Tibial artery (tissue), 4 donors: Measurements from ENCODE around the gene TMEM8B.

Experiments
- DNase-seq, 2 donors: peaks; one replicate each; pipeline ENCODE4 v3.0.0-alpha.2; 2019
- H3K27ac ChIP-seq, 2 donors: fragments of 200-600 bp; sonication (generic) in 1 of 2; 1 replicate in 1 of 2; 2 replicates in 1 of 2; pipeline ENCODE4 v1.5.1; 2018 to 2019; ENCODE audit warnings: mild to moderate bottlenecking in 1 of 2
- H3K27me3 ChIP-seq, 2 donors: fragments of 200-600 bp; sonication (generic) in 1 of 2; one replicate each; pipeline versions ENCODE4 v1.5.1 to v1.6.0; 2016 to 2019
- H3K36me3 ChIP-seq, 3 donors: fragments of 200-600 bp; sonication (generic) in 2 of 3; one replicate each; pipeline ENCODE4 v1.5.1; 2016 to 2019; ENCODE audit warnings: mild to moderate bottlenecking in 2 of 3
- H3K4me1 ChIP-seq, 4 donors: fragments of 200-600 bp; sonication (generic) in 2 of 4; 1 replicate in 3 of 4; 2 replicates in 1 of 4; pipeline ENCODE4 v1.5.1; 2016 to 2019
- H3K4me3 ChIP-seq, 2 donors: fragments of 200-600 bp; sonication (generic) in 1 of 2; 1 replicate in 1 of 2; 2 replicates in 1 of 2; pipeline ENCODE4 v1.5.1; 2018 to 2019; ENCODE audit warnings: mild to moderate bottlenecking in 2 of 2
- H3K9me3 ChIP-seq, 3 donors: fragments of 200-600 bp; sonication (generic) in 1 of 3; one replicate each; pipeline ENCODE4 v1.5.1; 2016 to 2019
- intact Hi-C: fragments of 100-400 bp; cut with DNase I; formaldehyde crosslinking; loops from one replicate; pipeline ENCODE4 v1.15.0; 2023; ENCODE audit warnings: low total_unique reads
- TF ChIP-seq, protein P1 (sequence below), 2 experiments: fragments of 200-600 bp in 1 of 2; fragments of 450-650 bp in 1 of 2; IDR thresholded peaks; one replicate each; pipeline ENCODE4 v1.5.1; 2017 to 2019; ENCODE audit warnings: antibody characterized with exemption in 2 of 2, mild to moderate bottlenecking in 1 of 2, moderate library complexity in 1 of 2

The TMEM8B gene

DNA sequence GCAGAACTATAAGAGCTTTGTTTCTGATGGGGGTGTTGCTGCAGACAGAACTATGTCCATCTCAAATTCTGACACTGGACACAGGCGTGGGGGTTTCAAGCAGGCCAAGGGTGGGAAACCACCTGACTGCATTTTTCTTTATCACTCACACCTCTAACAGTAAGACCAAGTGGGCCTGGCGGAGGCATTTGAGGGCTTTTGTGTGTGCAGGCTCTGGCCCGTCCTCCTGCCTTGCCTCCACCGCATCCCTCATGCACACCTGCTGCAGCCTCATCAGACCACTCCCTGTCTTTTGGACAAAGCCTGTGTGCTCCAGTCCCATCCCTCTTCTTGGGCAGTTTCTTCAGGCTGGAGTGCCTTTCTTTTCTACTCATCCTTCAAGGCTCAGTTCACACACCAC, 33.3 kb downstream of the TMEM8B start:
- intact Hi-C loops: loop anchor here (10.0 kb wide), 1 partner anchor 228 kb away; no protein-coding TSS in a partner anchor
- TF ChIP-seq, protein P1, sequence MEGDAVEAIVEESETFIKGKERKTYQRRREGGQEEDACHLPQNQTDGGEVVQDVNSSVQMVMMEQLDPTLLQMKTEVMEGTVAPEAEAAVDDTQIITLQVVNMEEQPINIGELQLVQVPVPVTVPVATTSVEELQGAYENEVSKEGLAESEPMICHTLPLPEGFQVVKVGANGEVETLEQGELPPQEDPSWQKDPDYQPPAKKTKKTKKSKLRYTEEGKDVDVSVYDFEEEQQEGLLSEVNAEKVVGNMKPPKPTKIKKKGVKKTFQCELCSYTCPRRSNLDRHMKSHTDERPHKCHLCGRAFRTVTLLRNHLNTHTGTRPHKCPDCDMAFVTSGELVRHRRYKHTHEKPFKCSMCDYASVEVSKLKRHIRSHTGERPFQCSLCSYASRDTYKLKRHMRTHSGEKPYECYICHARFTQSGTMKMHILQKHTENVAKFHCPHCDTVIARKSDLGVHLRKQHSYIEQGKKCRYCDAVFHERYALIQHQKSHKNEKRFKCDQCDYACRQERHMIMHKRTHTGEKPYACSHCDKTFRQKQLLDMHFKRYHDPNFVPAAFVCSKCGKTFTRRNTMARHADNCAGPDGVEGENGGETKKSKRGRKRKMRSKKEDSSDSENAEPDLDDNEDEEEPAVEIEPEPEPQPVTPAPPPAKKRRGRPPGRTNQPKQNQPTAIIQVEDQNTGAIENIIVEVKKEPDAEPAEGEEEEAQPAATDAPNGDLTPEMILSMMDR (IDR thresholded peaks at IDR 0.05): no peak
- H3K27me3 ChIP-seq: peaks cover 0 to 11% of the 10 kb centered on the region in 2 donors

DNA sequence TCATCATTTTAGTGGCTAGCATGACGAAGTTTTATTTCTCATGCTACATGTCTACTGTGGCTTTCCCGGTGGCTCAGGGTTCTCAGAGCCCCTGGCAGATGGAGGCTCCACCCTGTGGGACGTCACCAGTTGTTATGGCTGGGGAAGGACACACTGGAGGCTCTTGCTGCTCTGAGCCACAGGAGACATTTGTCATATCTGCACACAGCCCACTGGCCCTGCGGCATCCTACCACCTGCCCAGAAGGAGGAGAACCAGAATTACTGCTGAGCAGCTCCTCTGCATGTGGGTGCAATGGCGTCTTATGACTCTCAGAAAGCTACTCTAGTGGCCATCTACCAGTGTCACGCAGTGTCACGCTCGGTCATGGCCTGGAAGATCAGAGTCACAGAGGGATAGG, 34.6 kb downstream of the TMEM8B start:
- H3K27me3 ChIP-seq: peaks cover 0 to 23% of the 10 kb centered on the region in 2 donors
- H3K4me3 ChIP-seq: no peak overlapping the region
- no peaks in the 10 kb centered on the region for H3K9me3 ChIP-seq
- no peaks in the 10 kb centered on the region for H3K4me1 ChIP-seq
- no peaks in the 10 kb centered on the region for H3K36me3 ChIP-seq
- TF ChIP-seq, protein P1 (IDR thresholded peaks at IDR 0.05): no peak
- intact Hi-C loops: loop anchor here (10.0 kb wide), 1 partner anchor 229 kb away; no protein-coding TSS in a partner anchor
- H3K27ac ChIP-seq: no peak overlapping the region
- no peak for DNase-seq

More for the DNA sequence above, 33.3 kb downstream of the TMEM8B start:
- Histone ChIP-seq H3K27ac (no peak overlapping the region), H3K9me3 (no peaks in the 10 kb centered on the region), H3K36me3 (peaks cover 0 to 2% (median 0%) of the 10 kb centered on the region in 3 donors), H3K4me3 (no peak overlapping the region), H3K4me1 (no peaks in the 10 kb centered on the region)
- DNase-seq: no peak

DNA sequence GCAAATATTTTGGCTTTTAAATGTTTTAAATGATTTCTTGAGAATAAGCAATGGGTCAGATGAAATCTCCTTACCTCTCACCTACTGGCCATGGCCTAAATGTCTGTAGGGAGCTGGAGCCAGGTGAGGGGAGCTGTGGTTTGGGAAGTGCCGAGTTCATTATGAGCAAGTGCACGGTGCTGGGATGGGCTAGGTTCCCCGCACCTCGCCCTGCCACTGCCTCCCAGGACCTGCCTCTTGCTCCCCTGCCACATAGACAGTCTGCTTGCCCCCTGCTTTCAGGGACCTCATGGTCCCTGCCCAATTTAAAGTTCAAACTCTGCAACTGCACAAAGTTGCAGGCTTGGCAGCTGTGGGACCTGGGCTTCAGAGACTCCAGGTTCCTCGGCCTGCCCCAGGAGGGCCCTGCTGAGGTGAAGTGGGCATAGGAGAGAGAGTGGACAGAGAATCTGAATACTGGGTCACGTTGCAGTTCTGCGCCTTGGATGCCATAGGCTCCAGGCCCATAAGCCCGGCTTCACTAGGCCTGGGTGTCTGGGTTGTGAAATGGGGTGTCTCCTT, 35.7 kb downstream of the TMEM8B start:
- intact Hi-C loops: loop anchor here (10.0 kb wide), 1 partner anchor 230 kb away; no protein-coding TSS in a partner anchor
- DNase-seq: no peak
- no peaks in the 10 kb centered on the region for H3K9me3 ChIP-seq
- H3K4me1 ChIP-seq: no peaks in the 10 kb centered on the region
- no peak overlapping the region for H3K4me3 ChIP-seq
- no peaks in the 10 kb centered on the region for H3K36me3 ChIP-seq
- no peak overlapping the region for H3K27ac ChIP-seq
- H3K27me3 ChIP-seq: peaks cover 0 to 33% of the 10 kb centered on the region in 2 donors
- TF ChIP-seq, protein P1 (IDR thresholded peaks at IDR 0.05): no peak

DNA sequence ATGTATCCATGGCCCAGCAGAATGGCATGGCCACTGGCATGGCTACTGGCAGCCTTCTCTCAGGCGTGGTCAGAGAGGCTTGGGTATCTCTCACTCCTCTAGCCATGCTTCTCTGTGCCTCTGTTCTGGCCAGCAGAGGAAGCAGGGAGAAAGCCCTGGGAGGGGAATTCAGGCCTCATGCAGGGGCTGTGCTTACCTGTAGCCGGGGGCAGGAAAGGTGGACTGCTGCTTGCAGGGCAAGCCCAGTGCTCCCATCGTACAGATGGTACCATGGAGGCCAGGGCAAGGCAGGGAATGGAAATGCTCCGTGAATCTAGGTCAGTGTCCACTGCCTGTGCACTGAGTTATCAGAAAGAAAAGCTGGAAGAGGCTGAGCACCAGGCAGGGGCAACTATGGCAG, 38.5 kb downstream of the TMEM8B start:
- DNase-seq: no peak
- Histone ChIP-seq H3K9me3 (no peaks in the 10 kb centered on the region), H3K27me3 (peaks cover 0 to 33% of the 10 kb centered on the region in 2 donors), H3K27ac (no peak overlapping the region), H3K4me3 (no peak overlapping the region), H3K4me1 (peaks cover 0 to 2% (median 0%) of the 10 kb centered on the region in 4 donors), H3K36me3 (no peaks in the 10 kb centered on the region)
- TF ChIP-seq, protein P1 (IDR thresholded peaks at IDR 0.05): no peak
- intact Hi-C loops: loop anchor here (10.0 kb wide), 1 partner anchor 233 kb away; no protein-coding TSS in a partner anchor

DNA sequence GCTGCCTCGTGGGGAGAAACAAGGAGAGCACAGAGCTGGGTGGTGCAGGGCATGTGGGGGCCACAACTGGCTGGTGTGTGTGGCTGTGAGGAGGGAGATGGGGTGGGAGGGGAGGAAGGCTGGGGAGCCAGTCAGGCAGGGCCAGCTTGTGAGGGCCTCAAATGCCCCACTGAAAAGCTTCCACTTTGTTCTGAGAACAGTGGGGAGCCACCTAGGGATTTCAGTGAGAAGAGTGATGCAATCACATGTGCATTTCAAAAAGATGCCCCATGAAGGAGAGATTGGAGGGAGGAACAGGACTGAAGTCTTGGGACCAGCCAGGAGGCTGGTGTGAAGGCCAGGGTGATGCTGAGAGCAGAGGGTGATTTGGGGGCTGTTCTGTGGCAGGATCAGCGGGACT, 39.9 kb downstream of the TMEM8B start:
- peaks cover 0 to 2% (median 0%) of the 10 kb centered on the region in 4 donors for H3K4me1 ChIP-seq
- no peak overlapping the region for H3K4me3 ChIP-seq
- intact Hi-C loops: loop anchor here (10.0 kb wide), 1 partner anchor 234 kb away; no protein-coding TSS in a partner anchor
- no peaks in the 10 kb centered on the region for H3K9me3 ChIP-seq
- H3K36me3 ChIP-seq: no peaks in the 10 kb centered on the region
- no peak overlapping the region for H3K27ac ChIP-seq
- DNase-seq: no peak
- TF ChIP-seq, protein P1 (IDR thresholded peaks at IDR 0.05): no peak
- H3K27me3 ChIP-seq: peaks cover 0 to 33% of the 10 kb centered on the region in 2 donors
